ENCODE data around the gene CREB3L2. TPM values are rescaled to one million over a fixed set of nuclear protein-coding genes. Genes with fewer than 3 reads are reported as not detected.

Gene CREB3L2
- total RNA-seq, 4 donors from 2014 or later: 2.8 to 12.0 (median 5.4) TPM

GRCh38 chr7:138029941-138030340, 28.1 kb upstream of the CREB3L2 start:
- ATAC-seq: no peak
- H3K36me3 ChIP-seq: no peaks in the 10 kb centered on the region
- H3K27me3 ChIP-seq: no peaks in the 10 kb centered on the region
- no peak for TF ChIP-seq CTCF (IDR thresholded peaks at IDR 0.05 in 4 of 5, conservative IDR thresholded peaks at IDR 0.05 in 1 of 5)
- no peak for TF ChIP-seq POLR2A (IDR thresholded peaks at IDR 0.05)
- intact Hi-C loops (cut with DNase I; ENCODE audit: low total_unique reads): no loop called here
- no peaks in the 10 kb centered on the region for H3K4me1 ChIP-seq
- in situ Hi-C loops (cut with MboI; ENCODE audit: low sequenced_read_pairs in 4 of 4): no loop called here
- DNase-seq: no peak
- H3K9me3 ChIP-seq: no peaks in the 10 kb centered on the region
- no peak overlapping the region for H3K4me3 ChIP-seq
- H3K27ac ChIP-seq: no peak overlapping the region

GRCh38 chr7:138029126-138029525, 27.2 kb upstream of the CREB3L2 start:
- intact Hi-C loops (cut with DNase I; ENCODE audit: low total_unique reads): no loop called here
- no peak for ATAC-seq
- H3K9me3 ChIP-seq: no peaks in the 10 kb centered on the region

DNA sequence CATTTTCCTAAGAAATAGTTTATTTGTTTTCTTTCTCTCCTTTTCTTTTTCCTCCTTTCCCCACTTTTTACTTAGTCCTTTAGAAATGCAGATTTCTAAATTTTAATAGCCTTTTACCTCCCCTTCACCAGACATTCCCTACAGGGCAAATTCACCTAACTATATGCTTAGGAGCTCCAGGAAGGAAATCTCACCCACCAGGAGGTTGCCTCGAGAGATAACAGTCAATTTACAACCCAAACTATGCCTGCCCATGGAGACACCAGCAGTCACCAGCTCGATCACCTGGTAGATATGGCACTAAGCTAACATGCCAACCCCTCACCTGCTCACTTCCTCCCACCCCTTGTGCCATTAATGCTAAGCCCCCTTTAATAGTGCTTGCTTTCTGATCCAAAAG, 25.2 kb upstream of the CREB3L2 start:
- H3K27me3 ChIP-seq: no peaks in the 10 kb centered on the region
- in situ Hi-C loops (cut with MboI; ENCODE audit: low sequenced_read_pairs in 4 of 4) (no loop called here), intact Hi-C loops (cut with DNase I; ENCODE audit: low total_unique reads) (no loop called here)
- no peaks in the 10 kb centered on the region for H3K36me3 ChIP-seq
- H3K4me3 ChIP-seq: no peak overlapping the region
- ATAC-seq (no peak), DNase-seq (no peak)
- H3K9me3 ChIP-seq: no peaks in the 10 kb centered on the region
- no peaks in the 10 kb centered on the region for H3K4me1 ChIP-seq
- TF ChIP-seq POLR2A (IDR thresholded peaks at IDR 0.05) (no peak), CTCF (IDR thresholded peaks at IDR 0.05 in 4 of 5, conservative IDR thresholded peaks at IDR 0.05 in 1 of 5) (no peak)
- no peak overlapping the region for H3K27ac ChIP-seq

More at GRCh38 chr7:138029126-138029525, 27.2 kb upstream of the CREB3L2 start:
- TF ChIP-seq POLR2A (IDR thresholded peaks at IDR 0.05): no peak
- no peak for TF ChIP-seq CTCF (IDR thresholded peaks at IDR 0.05 in 4 of 5, conservative IDR thresholded peaks at IDR 0.05 in 1 of 5)
- Histone ChIP-seq H3K27ac (no peak overlapping the region), H3K27me3 (no peaks in the 10 kb centered on the region), H3K4me3 (no peak overlapping the region), H3K4me1 (no peaks in the 10 kb centered on the region), H3K36me3 (no peaks in the 10 kb centered on the region)
- in situ Hi-C loops (cut with MboI; ENCODE audit: low sequenced_read_pairs in 4 of 4): no loop called here
- DNase-seq: no peak

GRCh38 chr7:138025215-138026186, 23.6 kb upstream of the CREB3L2 start:
- Histone ChIP-seq H3K4me3 (no peak overlapping the region), H3K27ac (no peak overlapping the region), H3K4me1 (no peaks in the 10 kb centered on the region), H3K27me3 (no peaks in the 10 kb centered on the region), H3K9me3 (no peaks in the 10 kb centered on the region), H3K36me3 (no peaks in the 10 kb centered on the region)
- ATAC-seq: no peak
- in situ Hi-C loops (cut with MboI; ENCODE audit: low sequenced_read_pairs in 4 of 4) (no loop called here), intact Hi-C loops (cut with DNase I; ENCODE audit: low total_unique reads) (no loop called here)
- DNase-seq: no peak
- TF ChIP-seq POLR2A (IDR thresholded peaks at IDR 0.05) (no peak), CTCF (IDR thresholded peaks at IDR 0.05 in 4 of 5, conservative IDR thresholded peaks at IDR 0.05 in 1 of 5) (no peak)
